H1 (cell line): ENCODE results near the gene MAP2K7. TPM values are rescaled to one million over a fixed set of nuclear protein-coding genes. Genes with fewer than 3 reads are reported as not detected.

Source experiments
- CTCF ChIA-PET: fragments of 300-600 bp; sonication (Branson Sonifier 250); formaldehyde crosslinking; loops from one replicate; lab custom pipeline; 2021; ENCODE audit not compliant: partially characterized antibody; lab: Charles Lee
- POLR2A ChIA-PET: fragments of 300-600 bp; sonication (Branson Sonifier 250); formaldehyde crosslinking; loops from one replicate; lab custom pipeline; 2021; ENCODE audit warnings: inconsistent platforms; ENCODE audit not compliant: partially characterized antibody; lab: Charles Lee
- DNase-seq, 2 experiments: peaks; one replicate each; pipeline versions ENCODE4 v3.0.0 to v3.0.0-alpha.2; 2010 to 2022; ENCODE audit warnings: low spot score in 2 of 2, low read depth in 1 of 2, mixed read lengths in 1 of 2
- FAIRE-seq: peaks from 2 replicates; lab custom pipeline; 2011; peaks lifted over from hg19 to GRCh38; lab: Jason Lieb, UNC
- H2AFZ ChIP-seq: 2 replicates; pipeline ENCODE4 v1.8.1; 2012; ENCODE audit warnings: low read length, inconsistent platforms
- H2AK5ac ChIP-seq: 2 replicates; pipeline ENCODE4 v1.6.1; 2013; ENCODE audit warnings: low read depth, low read length
- H2BK120ac ChIP-seq: replicated peaks from 2 replicates; pipeline ENCODE3; 2013; ENCODE audit warnings: low read depth, low read length, inconsistent platforms
- H2BK12ac ChIP-seq: 2 replicates; pipeline ENCODE4 v1.6.1; 2013; ENCODE audit warnings: low read depth, low read length
- H2BK15ac ChIP-seq: 2 replicates; pipeline ENCODE4 v1.6.1; 2013; ENCODE audit warnings: low read length
- H2BK20ac ChIP-seq: 2 replicates; pipeline ENCODE4 v1.6.1; 2013; ENCODE audit warnings: low read length
- H2BK5ac ChIP-seq: 2 replicates; pipeline ENCODE4 v1.6.1; 2013; ENCODE audit warnings: low read depth, low read length
- H3K14ac ChIP-seq: 2 replicates; pipeline ENCODE4 v1.6.1; 2013; ENCODE audit warnings: inconsistent platforms; ENCODE audit not compliant: insufficient read length
- H3K18ac ChIP-seq: 2 replicates; pipeline ENCODE4 v1.6.1; 2013; ENCODE audit warnings: low read length; ENCODE audit errors: extremely low read depth
- H3K23ac ChIP-seq: 2 replicates; pipeline ENCODE4 v1.6.1; 2013; ENCODE audit warnings: inconsistent platforms; ENCODE audit not compliant: insufficient read length
- H3K23me2 ChIP-seq: 2 replicates; pipeline ENCODE4 v1.6.1; 2013; ENCODE audit warnings: low read depth, low read length
- H3K27ac ChIP-seq: 2 replicates; pipeline ENCODE4 v1.6.1; 2011; ENCODE audit warnings: low read depth, low read length, inconsistent platforms
- H3K27me3 ChIP-seq, 4 experiments: replicated peaks in 1 of 4; 1 replicate in 1 of 4; 2 replicates in 3 of 4; pipeline versions ENCODE4 v1.6.1 to v1.8.1; 2011 to 2013; ENCODE audit warnings: low read length in 3 of 4, mild to moderate bottlenecking in 3 of 4, inconsistent platforms in 2 of 4, mixed read lengths in 2 of 4, moderate library complexity in 1 of 4; ENCODE audit not compliant: control insufficient read depth in 3 of 4, insufficient read depth in 3 of 4; ENCODE audit errors: extremely low read depth in 1 of 4
- H3K36me3 ChIP-seq, 4 experiments: 2 replicates each; pipeline versions ENCODE4 v1.6.1 to v1.8.1; 2011 to 2013; ENCODE audit warnings: mild to moderate bottlenecking in 4 of 4, low read length in 3 of 4, moderate library complexity in 2 of 4, control low read depth in 1 of 4, inconsistent platforms in 1 of 4; ENCODE audit not compliant: insufficient read depth in 4 of 4, control insufficient read depth in 2 of 4
- H3K4ac ChIP-seq: replicated peaks from 2 replicates; pipeline ENCODE3; 2013; ENCODE audit warnings: low read length, low read depth, mixed read lengths, inconsistent platforms; ENCODE audit not compliant: insufficient read length
- H3K4me1 ChIP-seq, 4 experiments: replicated peaks in 1 of 4; 1 replicate in 1 of 4; 2 replicates in 3 of 4; pipeline versions ENCODE4 v1.6.1 to v1.8.1; 2011 to 2013; ENCODE audit warnings: low read length in 3 of 4, inconsistent platforms in 2 of 4, mixed read lengths in 1 of 4; ENCODE audit not compliant: insufficient read depth in 4 of 4, control insufficient read depth in 3 of 4
- H3K4me2 ChIP-seq, 2 experiments: 2 replicates each; pipeline versions ENCODE4 v1.6.1 to v1.8.1; 2011 to 2013; ENCODE audit warnings: low read depth in 2 of 2, low read length in 2 of 2, control low read depth in 1 of 2, inconsistent platforms in 1 of 2, mild to moderate bottlenecking in 1 of 2; ENCODE audit not compliant: insufficient read depth in 1 of 2
- H3K4me3 ChIP-seq, 4 experiments: fragments of 200-600, 300-600 bp in 1 of 4; sonication (generic), shearing (Covaris generic), sonication (Bioruptor Twin) in 1 of 4; 2 replicates each; pipeline versions ENCODE4 v1.5.1 to v1.8.1; 2011 to 2016; ENCODE audit warnings: low read length in 4 of 4, low read depth in 3 of 4, control low read depth in 2 of 4, inconsistent platforms in 2 of 4, mild to moderate bottlenecking in 2 of 4, mixed read lengths in 1 of 4, moderate library complexity in 1 of 4; ENCODE audit not compliant: insufficient read depth in 2 of 4; ENCODE audit errors: extremely low read depth in 1 of 4
- H3K56ac ChIP-seq: replicated peaks from 2 replicates; pipeline ENCODE3; 2013; ENCODE audit warnings: low read depth, mild to moderate bottlenecking, mixed read lengths, low read length, inconsistent platforms; ENCODE audit not compliant: insufficient read length
- H3K79me1 ChIP-seq: 2 replicates; pipeline ENCODE4 v1.6.1; 2013; ENCODE audit warnings: low read depth, low read length, control low read depth
- H3K79me2 ChIP-seq, 2 experiments: 2 replicates each; pipeline versions ENCODE4 v1.6.1 to v1.8.1; 2012 to 2013; ENCODE audit warnings: low read length in 2 of 2, mild to moderate bottlenecking in 2 of 2, inconsistent platforms in 1 of 2; ENCODE audit not compliant: insufficient read depth in 2 of 2, control insufficient read depth in 1 of 2
- H3K9ac ChIP-seq, 4 experiments: replicated peaks in 1 of 4; 1 replicate in 1 of 4; 2 replicates in 3 of 4; pipeline versions ENCODE4 v1.6.1 to v1.8.1; 2011 to 2013; ENCODE audit warnings: low read depth in 3 of 4, low read length in 3 of 4, control low read depth in 2 of 4, mild to moderate bottlenecking in 2 of 4, moderate library complexity in 2 of 4, inconsistent platforms in 1 of 4; ENCODE audit errors: extremely low read depth in 1 of 4
- H3K9me3 ChIP-seq, 2 experiments: 2 replicates each; pipeline versions ENCODE4 v1.6.1 to v1.8.1; 2012 to 2013; ENCODE audit warnings: mild to moderate bottlenecking in 2 of 2, moderate library complexity in 2 of 2, control low read depth in 1 of 2, inconsistent platforms in 1 of 2, low read depth in 1 of 2, low read length in 1 of 2, mixed read lengths in 1 of 2; ENCODE audit not compliant: insufficient read depth in 2 of 2
- H4K20me1 ChIP-seq, 2 experiments: replicated peaks in 1 of 2; 2 replicates each; pipeline versions ENCODE3 to v1.8.1; 2011 to 2013; ENCODE audit warnings: inconsistent platforms in 2 of 2, low read length in 2 of 2, mild to moderate bottlenecking in 1 of 2; ENCODE audit not compliant: insufficient read depth in 2 of 2, control insufficient read depth in 1 of 2
- H4K5ac ChIP-seq: 2 replicates; pipeline ENCODE4 v1.6.1; 2013; ENCODE audit warnings: low read length, low read depth, mixed read lengths, inconsistent platforms; ENCODE audit not compliant: insufficient read length
- H4K8ac ChIP-seq: 2 replicates; pipeline ENCODE4 v1.8.0; 2013; ENCODE audit warnings: mild to moderate bottlenecking, moderate library complexity, low read length, inconsistent platforms; ENCODE audit not compliant: insufficient read depth; ENCODE audit errors: extremely low read depth
- H4K91ac ChIP-seq: replicated peaks from 2 replicates; pipeline ENCODE3; 2013; ENCODE audit warnings: low read length, mixed read lengths, inconsistent platforms; ENCODE audit not compliant: insufficient read length
- BRCA1 ChIP-seq: IDR thresholded peaks from 2 replicates; pipeline ENCODE4 v1.6.1; 2012; ENCODE audit warnings: low read depth, low read length, improper control_type of control experiment
- CHD1 ChIP-seq: IDR thresholded peaks from 2 replicates; pipeline ENCODE4 v1.6.1; 2012; ENCODE audit warnings: low read depth, low read length, improper control_type of control experiment
- EP300 ChIP-seq, 2 experiments: IDR thresholded peaks; 1 replicate in 1 of 2; 2 replicates in 1 of 2; pipeline ENCODE4 v1.6.1; 2011 to 2012; ENCODE audit warnings: low read depth in 2 of 2, low read length in 2 of 2, mild to moderate bottlenecking in 2 of 2, borderline replicate concordance in 1 of 2, inconsistent platforms in 1 of 2, moderate library complexity in 1 of 2
- FOSL1 ChIP-seq: IDR thresholded peaks from 2 replicates; pipeline ENCODE4 v1.6.1; 2011; ENCODE audit warnings: mild to moderate bottlenecking, low read depth, low read length, moderate library complexity; ENCODE audit not compliant: insufficient read depth
- GTF2F1 ChIP-seq: IDR thresholded peaks from 2 replicates; pipeline ENCODE4 v1.6.1; 2012; ENCODE audit warnings: low read depth, low read length, improper control_type of control experiment, borderline replicate concordance
- KDM4A ChIP-seq: IDR thresholded peaks from one replicate; pipeline ENCODE4 v1.7.1; 2012; ENCODE audit warnings: low read depth, mild to moderate bottlenecking, moderate library complexity, low read length, inconsistent platforms; ENCODE audit not compliant: severe bottlenecking
- KDM5A ChIP-seq: fragments of 200-600 bp; IDR thresholded peaks from 2 replicates; pipeline ENCODE4 v1.7.1; 2012; ENCODE audit warnings: mild to moderate bottlenecking, low read length, inconsistent platforms, mixed read lengths
- POU5F1 ChIP-seq: IDR thresholded peaks from 2 replicates; pipeline ENCODE4 v1.6.1; 2011; ENCODE audit warnings: low read depth, mild to moderate bottlenecking, low read length, moderate library complexity
- RNF2 ChIP-seq: fragments of 200-900, 300-1000 bp; sonication (generic); IDR thresholded peaks from 2 replicates; pipeline ENCODE4 v1.7.1; 2016; ENCODE audit warnings: borderline replicate concordance, low read depth, mild to moderate bottlenecking, antibody characterized with exemption, low read length; ENCODE audit not compliant: poor library complexity, severe bottlenecking; ENCODE audit errors: missing control alignments
- RXRA ChIP-seq: IDR thresholded peaks from 2 replicates; pipeline ENCODE4 v1.6.1; 2011; ENCODE audit warnings: low read depth, mild to moderate bottlenecking, low read length, moderate library complexity; ENCODE audit not compliant: insufficient read depth
- SIRT6 ChIP-seq: IDR thresholded peaks from one replicate; pipeline ENCODE4 v1.7.1; 2012; ENCODE audit warnings: low read length, inconsistent platforms
- SP4 ChIP-seq: IDR thresholded peaks from 2 replicates; pipeline ENCODE4 v1.6.1; 2012; ENCODE audit warnings: low read length, inconsistent platforms
- TAF1 ChIP-seq: IDR thresholded peaks from 2 replicates; pipeline ENCODE4 v1.6.1; 2011; ENCODE audit warnings: mild to moderate bottlenecking, low read depth, low read length
- TBP ChIP-seq: IDR thresholded peaks from 2 replicates; pipeline ENCODE4 v1.6.1; 2011; ENCODE audit warnings: low read depth, low read length, improper control_type of control experiment
- WGBS, 2 experiments: shearing (Covaris generic) in 1 of 2; methylation state at CpG; one replicate each; pipeline versions ENCODE4 v1.1.6 to v1.1.7; 2013 to 2015; ENCODE audit warnings: low lambda C conversion rate in 2 of 2, mixed read lengths in 2 of 2, inconsistent platforms in 1 of 2, low coverage in 1 of 2, missing lambda C conversion rate in 1 of 2; ENCODE audit not compliant: insufficient replicate concordance in 2 of 2, insufficient coverage in 1 of 2, insufficient read length in 1 of 2; ENCODE audit errors: extremely low coverage in 1 of 2, missing lambda C conversion rate in 1 of 2; 5-methylcytosine and 5-hydroxymethylcytosine counted together
- polyA plus RNA-seq, 7 experiments: library from polyadenylated mRNA; depleted of rRNA in 3 of 7; stranded (reverse) in 5 of 7; unstranded in 2 of 7; fragments of >200 nt in 5 of 7; fragments of 200-250 nt in 2 of 7; gene quantifications; 1 replicate in 5 of 7; 2 replicates in 1 of 7; 4 replicates in 1 of 7; pipeline versions ENCODE4 v1.2.1 to v1.2.3, GENCODE V29; 2011 to 2013; ENCODE audit warnings: missing spikeins in 2 of 7, mixed read lengths in 2 of 7
- total RNA-seq: library from RNA; stranded (reverse); fragmentation: NEBNext Ultra II Directional; extraction: Animal tissue kit (Norgen Biotek cat#: 25700); gene quantifications from 2 replicates; pipeline ENCODE4 v1.2.1, GENCODE V29; 2021

Gene MAP2K7
- total and polyA plus RNA-seq, 2 of the 8 experiments (the other 6 are each of a cell fraction or from before 2014, with no cell fraction given): 8.9 to 38.3 TPM

GRCh38 chr19:7928334-7928706 is 24.6 kb downstream of the MAP2K7 start:
- H3K9ac ChIP-seq: no peak overlapping the region
- no peak overlapping the region for H4K91ac ChIP-seq
- no peak overlapping the region for H3K4ac ChIP-seq
- peaks cover 0 to 8% (median 2%) of the 10 kb centered on the region in 4 experiments; a peak in 5 of 7 replicates for H3K4me1 ChIP-seq
- H3K79me2 ChIP-seq: no peaks in the 10 kb centered on the region
- H4K20me1 ChIP-seq: peaks cover 10 to 19% of the 10 kb centered on the region in 2 experiments
- H3K27me3 ChIP-seq: no peaks in the 10 kb centered on the region
- no peak overlapping the region for H3K4me3 ChIP-seq
- H4K8ac ChIP-seq: no peak overlapping the region
- H3K79me1 ChIP-seq: no peaks in the 10 kb centered on the region
- H3K27ac ChIP-seq: no peak overlapping the region
- no peak overlapping the region for H3K18ac ChIP-seq
- H3K4me2 ChIP-seq: no peak overlapping the region
- no peak overlapping the region for H2AFZ ChIP-seq
- H2AK5ac ChIP-seq: no peak overlapping the region
- 96% methylated on average over 9 of the region's 9 CpGs; no CpG with 5 or more reads in 1 of the 2 experiments for WGBS, 2 experiments
- H3K56ac ChIP-seq: no peak overlapping the region
- H4K5ac ChIP-seq: no peak overlapping the region
- peaks cover 12 to 31% (median 24%) of the 10 kb centered on the region in 4 experiments; a peak in 7 of 8 replicates for H3K36me3 ChIP-seq
- ChIA-PET CTCF (interaction anchor here (1.3 to 2.7 kb wide), 7 partner anchors 8 to 141 kb away, joined by 3 to 11 read pairs (median 6); partner anchors contain the start of genes MAP2K7 and SNAPC2), POLR2A (interaction anchor here (0.8 to 10.4 kb wide), 5 partner anchors 13 to 76 kb away, joined by 3 to 205 read pairs (median 3); partner anchors contain the start of genes LRRC8E and TIMM44)
- no peak overlapping the region for H2BK15ac ChIP-seq
- no peak overlapping the region for H3K14ac ChIP-seq
- H3K9me3 ChIP-seq: no peaks in the 10 kb centered on the region
- H3K23ac ChIP-seq: no peak overlapping the region
- FAIRE-seq: no peak
- H2BK12ac ChIP-seq: no peak overlapping the region
- H2BK5ac ChIP-seq: no peak overlapping the region
- H2BK120ac ChIP-seq: no peak overlapping the region
- no peak overlapping the region for H2BK20ac ChIP-seq
- peaks cover 4% of the 10 kb centered on the region; the same call in 1 of the 2 replicates for H3K23me2 ChIP-seq
- DNase-seq: no peak
- TF ChIP-seq BRCA1 (no peak), SIRT6 (no peak), SP4 (no peak), TBP (no peak), TAF1 (no peak), CHD1 (no peak), RXRA (no peak), POU5F1 (no peak), EP300 (IDR thresholded peaks at IDR 0.05; ENCODE audit: borderline replicate concordance in 1 of 2, low read depth in 2 of 2, low read length in 2 of 2) (no peak), KDM4A (no peak), GTF2F1 (no peak), KDM5A (no peak), RNF2 (no peak), FOSL1 (no peak)
